Mesodermal cell (in vitro differentiated cells): ENCODE data around the gene SGSM2.

Experiments used
- H3K27ac ChIP-seq: 2 replicates; pipeline ENCODE4 v1.7.0; 2013; ENCODE audit warnings: mild to moderate bottlenecking, low read depth, low read length, moderate library complexity; ENCODE audit not compliant: severe bottlenecking
- H3K36me3 ChIP-seq: 2 replicates; pipeline ENCODE4 v1.7.1; 2013; ENCODE audit warnings: mild to moderate bottlenecking, low read length, moderate library complexity; ENCODE audit not compliant: control insufficient read depth, insufficient read depth
- H3K4me1 ChIP-seq: one replicate; pipeline ENCODE4 v1.7.1; 2013; ENCODE audit warnings: mild to moderate bottlenecking, low read length; ENCODE audit not compliant: insufficient read depth, control insufficient read depth, poor library complexity, severe bottlenecking
- H3K4me3 ChIP-seq: 2 replicates; pipeline ENCODE4 v1.7.0; 2013; ENCODE audit warnings: low read length, control low read depth, mild to moderate bottlenecking; ENCODE audit not compliant: insufficient read depth, poor library complexity, severe bottlenecking; ENCODE audit errors: extremely low read depth
- H3K9me3 ChIP-seq: 2 replicates; pipeline ENCODE4 v1.7.1; 2013; ENCODE audit warnings: mild to moderate bottlenecking, low read length, moderate library complexity; ENCODE audit not compliant: control insufficient read depth
- WGBS, 2 experiments: methylation state at CpG; one replicate each; pipeline ENCODE4 v1.1.5; 2013; ENCODE audit warnings: missing lambda C conversion rate in 2 of 2; ENCODE audit not compliant: insufficient coverage in 2 of 2; 5-methylcytosine and 5-hydroxymethylcytosine counted together

Gene SGSM2

DNA sequence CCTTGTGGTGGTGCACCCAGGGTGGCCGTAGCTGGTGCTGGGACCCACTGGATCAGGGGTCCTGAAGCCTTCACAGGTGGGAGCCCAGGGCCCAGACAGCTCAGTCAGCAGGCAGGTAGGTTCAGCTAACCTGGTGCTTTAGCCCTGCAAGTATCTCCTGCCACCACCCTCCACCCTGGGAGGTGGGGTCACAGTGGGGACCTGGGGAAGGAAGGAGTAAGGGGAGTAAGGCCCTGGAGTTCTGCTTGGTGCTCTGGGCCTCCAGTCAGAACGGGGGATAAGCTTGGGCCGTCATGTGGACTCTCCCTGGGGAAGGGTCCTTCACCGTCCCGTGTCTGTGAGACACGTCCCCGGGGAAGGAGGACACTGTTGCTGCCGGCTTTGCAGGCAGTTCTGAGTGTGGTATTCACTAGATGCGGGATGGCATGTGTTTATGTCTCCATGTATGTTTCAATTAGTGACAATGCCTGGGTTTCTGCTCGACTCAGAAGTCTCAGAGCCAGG lies 20.7 kb downstream of the SGSM2 start:
- Histone ChIP-seq H3K9me3 (no peaks in the 10 kb centered on the region), H3K36me3 (peaks cover 25% of the 10 kb centered on the region), H3K27ac (no peak overlapping the region), H3K4me3 (no peak overlapping the region), H3K4me1 (peaks cover 5% of the 10 kb centered on the region)
- WGBS, 2 experiments: 91 to 92% methylated on average over 10 of the region's 10 CpGs

DNA sequence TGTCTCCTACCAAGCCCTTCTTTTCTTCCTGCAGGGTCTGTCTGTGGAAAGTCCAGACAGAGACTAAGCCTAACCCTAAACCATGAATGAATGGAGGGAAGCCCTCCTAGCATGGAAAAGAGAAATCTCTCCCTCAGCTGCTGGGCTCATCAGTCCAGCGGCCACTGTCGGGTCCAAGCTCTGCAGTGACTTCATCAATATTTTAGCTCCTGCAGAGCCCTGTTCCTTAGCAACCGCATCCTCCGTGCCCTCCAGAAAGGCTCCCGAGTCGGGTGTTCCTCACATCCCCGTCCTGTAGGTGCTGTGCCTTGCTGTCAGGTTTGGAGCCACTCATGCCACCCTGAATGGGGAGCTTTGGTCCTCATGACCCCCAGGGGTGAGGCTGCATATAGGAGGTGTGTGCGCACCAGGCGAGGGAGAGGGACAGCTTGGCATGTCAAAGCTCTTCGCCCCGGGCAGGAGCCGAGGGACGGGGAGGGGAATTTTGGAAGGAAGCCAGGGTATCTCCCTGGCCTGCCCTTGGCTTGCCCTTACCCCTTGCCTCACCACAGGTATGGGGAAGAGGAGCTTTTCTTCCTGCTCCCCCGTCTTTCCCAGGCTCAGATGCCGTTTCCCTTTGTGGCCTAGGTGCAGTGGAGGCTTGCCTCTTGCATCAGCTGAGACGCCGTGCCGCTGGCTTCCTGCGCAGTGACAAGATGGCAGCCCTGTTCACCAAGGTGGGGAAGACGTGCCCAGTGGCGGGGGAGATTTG lies 23.9 kb downstream of the SGSM2 start:
- Histone ChIP-seq H3K4me1 (peaks cover 5% of the 10 kb centered on the region), H3K4me3 (no peak overlapping the region), H3K36me3 (peaks cover 31% of the 10 kb centered on the region), H3K9me3 (no peaks in the 10 kb centered on the region), H3K27ac (no peak overlapping the region)
- 87 to 96% methylated on average over 15 to 19 of the region's 21 CpGs for WGBS, 2 experiments

DNA sequence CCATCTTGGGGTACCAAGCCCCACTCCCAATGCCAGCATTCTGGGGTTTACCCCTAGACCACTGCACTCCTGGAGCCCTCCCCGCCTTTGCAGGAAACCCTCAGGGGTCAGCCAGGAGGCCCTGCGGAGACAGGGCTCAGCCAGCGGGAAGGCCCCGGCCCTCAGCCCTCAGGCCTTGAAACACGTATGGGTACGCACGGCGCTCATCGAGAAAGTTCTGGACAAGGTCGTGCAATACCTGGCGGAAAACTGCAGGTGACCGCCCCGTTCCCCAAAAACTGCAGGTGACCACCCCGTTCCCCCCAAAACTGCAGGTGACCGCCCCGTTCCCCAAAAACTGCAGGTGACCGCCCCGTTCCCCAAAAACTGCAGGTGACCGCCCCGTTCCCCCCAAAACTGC lies 24.7 kb downstream of the SGSM2 start:
- Histone ChIP-seq H3K4me1 (peaks cover 5% of the 10 kb centered on the region), H3K27ac (no peak overlapping the region), H3K4me3 (no peak overlapping the region), H3K9me3 (no peaks in the 10 kb centered on the region), H3K36me3 (peaks cover 31% of the 10 kb centered on the region)
- 95 to 98% methylated on average over 18 to 20 of the region's 20 CpGs for WGBS, 2 experiments

GRCh38 chr17:2362416-2362815 lies 25.1 kb downstream of the SGSM2 start:
- whole genome bisulfite sequencing, 2 experiments: 90 to 99% methylated on average over 15 to 16 of the region's 19 CpGs
- no peak overlapping the region for H3K27ac ChIP-seq
- peaks cover 32% of the 10 kb centered on the region for H3K36me3 ChIP-seq
- H3K4me1 ChIP-seq: peaks cover 5% of the 10 kb centered on the region
- H3K9me3 ChIP-seq: no peaks in the 10 kb centered on the region
- H3K4me3 ChIP-seq: no peak overlapping the region

DNA sequence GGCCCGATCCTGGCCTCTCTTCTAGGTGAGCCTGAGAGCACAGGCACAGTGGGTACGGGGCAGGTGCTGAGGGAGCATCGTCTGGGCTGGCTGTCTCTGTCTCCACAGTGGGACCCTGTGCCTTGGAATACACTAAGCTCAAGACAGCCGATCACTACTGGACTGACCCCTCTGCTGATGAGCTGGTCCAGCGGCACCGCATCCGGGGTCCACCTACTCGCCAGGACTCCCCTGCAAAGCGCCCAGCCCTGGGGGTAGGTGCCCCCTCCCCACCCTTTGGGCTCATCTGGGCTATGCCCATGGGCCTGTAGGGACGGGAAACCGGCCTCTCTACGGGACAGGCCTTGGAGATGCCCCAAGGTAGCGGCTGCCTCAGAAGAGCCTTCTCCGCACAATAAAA lies 25.6 kb downstream of the SGSM2 start:
- Histone ChIP-seq H3K36me3 (peaks cover 37% of the 10 kb centered on the region), H3K27ac (no peak overlapping the region), H3K4me1 (peaks cover 5% of the 10 kb centered on the region), H3K9me3 (no peaks in the 10 kb centered on the region), H3K4me3 (no peak overlapping the region)
- 95 to 99% methylated on average over 10 to 14 of the region's 14 CpGs for WGBS, 2 experiments

- WGBS, 2 experiments: 94% methylated on average over 20 to 21 of the region's 21 CpGs
- Histone ChIP-seq H3K36me3 (peaks cover 39% of the 10 kb centered on the region), H3K4me3 (no peak overlapping the region), H3K27ac (no peak overlapping the region), H3K4me1 (peaks cover 5% of the 10 kb centered on the region), H3K9me3 (no peaks in the 10 kb centered on the region)
Observed at GRCh38 chr17:2363318-2363717, 26.0 kb downstream of the SGSM2 start.

DNA sequence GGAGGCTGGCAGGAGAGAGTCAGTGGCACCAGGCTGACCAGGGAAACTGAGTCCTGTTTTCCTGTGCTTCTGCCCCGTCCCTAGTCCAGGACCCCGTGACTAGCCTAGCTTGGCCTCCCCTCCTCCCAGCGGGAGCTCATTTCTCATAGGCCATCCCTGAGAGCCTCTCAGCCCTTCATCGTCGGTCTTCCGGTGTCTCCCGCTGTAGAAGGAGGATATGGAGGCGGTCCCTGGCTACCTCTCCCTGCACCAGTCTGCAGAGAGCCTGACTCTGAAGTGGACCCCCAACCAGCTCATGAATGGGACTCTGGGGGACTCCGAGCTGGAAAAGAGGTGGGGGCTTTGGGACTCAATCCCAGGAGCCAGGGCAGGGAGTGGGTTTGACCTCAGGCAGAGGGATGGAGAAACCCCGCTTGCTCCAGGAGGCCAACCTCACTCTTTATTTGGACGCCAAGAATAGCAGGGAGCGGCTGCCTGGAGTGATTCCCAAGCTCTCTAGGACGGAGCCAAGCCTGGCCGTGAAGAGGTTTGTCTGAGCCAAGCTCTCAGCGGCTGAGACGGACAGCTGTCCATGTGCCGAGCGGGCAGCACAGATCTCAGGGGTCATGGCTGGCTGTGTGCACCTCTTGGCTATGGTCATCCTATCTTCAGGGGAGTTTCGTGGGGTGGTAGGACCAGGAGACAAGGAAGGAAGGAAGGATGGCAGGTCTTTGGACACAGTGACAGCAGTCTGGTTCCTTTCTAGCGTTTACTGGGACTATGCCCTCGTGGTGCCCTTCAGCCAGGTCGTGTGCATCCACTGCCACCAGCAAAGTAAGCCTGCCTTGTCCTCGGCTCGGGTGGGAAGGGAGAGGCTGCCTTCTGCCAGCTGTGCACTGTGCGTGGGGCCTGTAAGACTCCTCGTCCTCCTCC lies 26.8 kb downstream of the SGSM2 start:
- Histone ChIP-seq H3K36me3 (peaks cover 39% of the 10 kb centered on the region), H3K4me1 (peaks cover 4% of the 10 kb centered on the region), H3K27ac (no peak overlapping the region), H3K4me3 (no peak overlapping the region), H3K9me3 (no peaks in the 10 kb centered on the region)
- 91 to 96% methylated on average over 23 of the region's 26 CpGs for WGBS, 2 experiments

GRCh38 chr17:2364763-2365116 lies 27.4 kb downstream of the SGSM2 start:
- Histone ChIP-seq H3K4me3 (no peak overlapping the region), H3K4me1 (no peaks in the 10 kb centered on the region), H3K9me3 (no peaks in the 10 kb centered on the region), H3K27ac (no peak overlapping the region), H3K36me3 (peaks cover 39% of the 10 kb centered on the region)
- 93% methylated on average over 9 to 11 of the region's 12 CpGs for WGBS, 2 experiments

DNA sequence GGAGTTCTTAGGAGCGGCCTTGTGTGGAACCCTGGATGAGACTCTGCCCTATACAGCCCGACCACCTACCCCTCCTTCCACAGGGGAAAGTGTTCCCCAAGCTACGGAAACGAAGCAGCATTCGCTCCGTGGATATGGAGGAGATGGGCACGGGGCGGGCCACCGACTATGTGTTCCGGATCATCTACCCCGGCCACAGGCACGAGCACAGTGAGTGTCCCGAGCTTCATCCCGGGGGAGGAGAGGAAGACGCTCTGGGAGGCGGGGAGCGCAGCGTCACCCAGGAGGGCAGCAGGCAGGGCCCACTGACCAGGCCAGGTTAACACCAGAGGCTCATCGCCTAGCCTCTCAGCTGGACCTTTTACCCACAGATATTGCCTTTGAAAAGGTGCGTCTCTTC lies 27.8 kb downstream of the SGSM2 start:
- Histone ChIP-seq H3K9me3 (no peaks in the 10 kb centered on the region), H3K27ac (no peak overlapping the region), H3K36me3 (peaks cover 37% of the 10 kb centered on the region), H3K4me3 (no peak overlapping the region), H3K4me1 (no peaks in the 10 kb centered on the region)
- whole genome bisulfite sequencing, 2 experiments: 94 to 97% methylated on average over 14 to 18 of the region's 20 CpGs

GRCh38 chr17:2366747-2367494 lies 29.6 kb downstream of the SGSM2 start:
- Histone ChIP-seq H3K4me3 (no peak overlapping the region), H3K4me1 (no peaks in the 10 kb centered on the region), H3K36me3 (peaks cover 29% of the 10 kb centered on the region), H3K9me3 (no peaks in the 10 kb centered on the region), H3K27ac (no peak overlapping the region)
- 82 to 85% methylated on average over 8 to 9 of the region's 26 CpGs for WGBS, 2 experiments
